ENCODE results near the gene DHX40.
"Not testable (repeated sequence)": the region's sequence is repeated elsewhere in the genome, so short reads cannot be mapped to it uniquely, and the experiment has no call there.

DHX40 gene

DNA sequence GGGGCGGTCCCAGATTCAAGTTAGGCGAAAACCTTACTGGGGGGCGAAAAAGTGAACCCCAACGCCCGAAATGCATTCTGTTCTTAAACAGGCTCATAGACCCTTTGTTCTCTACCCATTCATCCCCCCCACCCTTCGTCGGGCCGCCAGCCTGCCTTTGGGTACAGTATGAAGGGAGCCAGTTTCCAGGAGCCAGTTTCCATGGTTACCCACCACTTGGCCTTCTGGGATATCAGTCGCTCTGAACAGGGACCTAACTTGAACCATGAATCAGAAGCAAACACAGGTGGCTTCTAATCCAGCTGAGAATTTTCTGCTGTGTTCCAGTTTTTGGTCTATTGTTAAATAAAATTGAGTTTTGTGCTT lies 532 bp downstream of the DHX40 start:
- peak; percentile 81 for DNase-seq

DNA sequence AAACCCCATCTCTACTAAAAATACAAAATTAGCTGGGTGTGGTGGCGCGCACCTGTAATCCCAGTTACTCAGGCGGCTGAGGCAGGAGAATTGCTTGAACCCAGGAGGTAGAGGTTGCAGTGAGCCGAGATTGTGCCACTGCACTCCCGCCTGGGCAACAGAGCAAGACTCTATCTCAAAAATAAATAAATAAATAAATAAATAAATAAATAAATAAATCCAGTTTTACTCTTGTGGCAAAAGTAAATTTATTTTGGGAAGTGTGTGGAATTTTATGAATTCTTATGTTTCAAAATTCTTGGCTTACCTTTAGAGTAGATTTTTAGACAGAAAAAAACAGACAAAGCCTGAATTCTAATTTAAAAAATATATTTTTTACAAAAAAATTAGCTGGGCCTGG lies 3.7 kb downstream of the DHX40 start:
- DNase-seq: not testable (repeated sequence)

- DNase-seq: no peak
Observed at GRCh38 chr17:59572301-59572924, 7.0 kb downstream of the DHX40 start.

GRCh38 chr17:59584168-59584567 lies 18.8 kb downstream of the DHX40 start:
- DNase-seq: not testable (repeated sequence)

- no peak for DNase-seq
Observed at GRCh38 chr17:59600169-59600568, 34.8 kb downstream of the DHX40 start.

GRCh38 chr17:59601130-59601529 lies 35.7 kb downstream of the DHX40 start:
- no peak for DNase-seq

- no peak for DNase-seq
Observed at GRCh38 chr17:59607061-59607460, 41.7 kb downstream of the DHX40 start.

DNA sequence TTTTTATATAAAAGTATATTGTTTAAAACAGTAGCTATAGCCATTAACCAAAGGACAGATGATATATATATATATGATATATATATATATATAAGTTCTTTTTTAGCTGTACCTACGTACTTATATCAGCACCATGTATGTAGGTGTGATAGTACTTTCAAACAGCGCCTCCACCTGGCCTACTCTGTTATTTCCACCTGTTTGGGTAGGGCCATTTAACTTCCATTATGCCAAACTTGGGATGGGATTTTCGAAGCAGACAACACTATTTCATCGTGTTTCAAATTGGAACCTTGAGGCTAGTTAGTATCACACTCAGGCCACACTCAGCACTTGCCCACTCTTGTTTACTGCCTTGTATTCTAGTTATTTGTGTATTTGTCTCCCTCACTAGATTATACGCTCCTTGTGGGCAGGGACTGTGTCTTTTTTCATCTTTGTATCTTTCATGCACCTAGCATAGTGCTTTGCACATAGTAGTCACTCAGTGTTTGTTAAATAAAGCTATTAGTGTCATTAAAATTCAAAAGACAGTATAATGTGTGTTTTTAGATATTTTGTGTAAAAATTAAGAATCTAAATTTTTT lies 42.5 kb downstream of the DHX40 start:
- peak; percentile 36 for DNase-seq

DNA sequence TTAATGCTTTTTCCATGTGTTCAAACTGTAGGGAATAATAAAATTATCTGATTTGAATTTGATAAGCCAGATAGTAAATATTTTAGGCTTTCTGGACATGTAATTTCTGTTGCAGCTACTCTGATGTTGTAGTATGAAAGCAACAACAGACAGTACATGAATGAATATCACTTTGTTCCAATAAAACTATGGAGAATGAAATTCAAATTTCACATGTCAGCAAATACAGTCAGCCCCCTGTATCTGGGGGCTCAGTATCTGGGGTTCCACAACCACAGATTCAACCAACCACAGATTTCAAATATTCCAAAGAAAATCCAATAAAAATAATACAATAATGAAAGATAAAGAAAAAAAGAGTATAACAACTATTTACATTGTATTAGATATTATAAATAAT lies 46.1 kb downstream of the DHX40 start:
- DNase-seq: no peak

DNA sequence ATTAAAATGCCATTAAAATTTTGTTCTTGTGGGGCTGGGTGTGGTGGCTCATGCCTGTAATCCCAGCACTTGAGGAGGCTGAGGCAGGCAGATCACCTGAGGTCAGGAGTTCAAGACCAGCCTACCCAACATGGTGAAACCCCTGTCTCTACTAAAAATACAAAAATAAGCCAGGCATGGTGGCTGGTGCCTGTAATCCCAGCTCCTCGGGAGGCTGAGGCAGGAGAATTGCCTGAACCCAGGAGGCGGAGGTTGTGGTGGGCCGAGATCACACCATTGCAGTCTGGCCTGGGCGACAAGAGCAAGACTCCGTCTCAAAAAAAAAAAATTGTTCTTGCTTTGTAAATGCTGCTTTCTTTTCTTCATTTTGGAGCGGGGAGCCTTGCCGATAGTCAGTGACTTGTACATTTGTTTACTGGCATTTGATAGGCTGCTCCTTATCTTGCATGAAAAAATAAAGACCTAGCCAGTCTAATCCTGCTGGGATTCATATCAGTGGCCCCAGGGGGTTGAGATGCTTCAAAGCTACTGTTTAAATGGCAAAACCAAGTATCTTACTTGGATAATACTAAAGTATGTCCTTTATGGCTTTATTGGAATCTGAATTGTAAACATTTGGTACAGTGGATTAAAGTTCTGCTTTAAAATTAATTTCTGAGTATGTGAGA lies 51.0 kb downstream of the DHX40 start:
- no peak for DNase-seq

DNA sequence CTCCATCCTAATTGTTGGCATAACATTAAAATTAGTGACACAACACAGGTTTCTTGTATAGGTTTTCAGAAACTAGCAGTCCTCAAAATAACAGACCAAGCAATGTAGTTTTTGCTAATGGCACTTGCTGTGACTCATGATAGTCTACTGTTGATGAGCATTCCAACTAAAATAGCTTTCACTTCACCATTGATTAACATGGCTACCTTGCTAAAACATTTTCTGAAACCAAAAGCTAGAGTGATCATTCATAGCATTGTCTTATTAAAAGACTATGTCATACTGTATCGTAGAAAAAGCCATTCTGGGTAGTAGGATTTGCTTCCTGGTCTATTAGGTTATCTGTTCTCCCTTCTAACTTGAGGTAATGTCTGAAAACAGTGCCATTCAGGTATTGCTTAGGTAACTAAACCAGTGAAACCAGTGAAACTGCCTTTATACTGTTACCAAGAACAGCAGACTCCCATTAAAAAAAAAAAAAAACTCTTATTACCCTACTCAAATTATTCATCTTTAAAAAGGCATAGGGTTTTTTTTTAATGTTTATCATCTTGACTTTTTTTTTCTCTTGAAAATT lies 51.8 kb downstream of the DHX40 start:
- DNase-seq: no peak

GRCh38 chr17:59619035-59619297 lies 53.6 kb downstream of the DHX40 start:
- no peak for DNase-seq

DNA sequence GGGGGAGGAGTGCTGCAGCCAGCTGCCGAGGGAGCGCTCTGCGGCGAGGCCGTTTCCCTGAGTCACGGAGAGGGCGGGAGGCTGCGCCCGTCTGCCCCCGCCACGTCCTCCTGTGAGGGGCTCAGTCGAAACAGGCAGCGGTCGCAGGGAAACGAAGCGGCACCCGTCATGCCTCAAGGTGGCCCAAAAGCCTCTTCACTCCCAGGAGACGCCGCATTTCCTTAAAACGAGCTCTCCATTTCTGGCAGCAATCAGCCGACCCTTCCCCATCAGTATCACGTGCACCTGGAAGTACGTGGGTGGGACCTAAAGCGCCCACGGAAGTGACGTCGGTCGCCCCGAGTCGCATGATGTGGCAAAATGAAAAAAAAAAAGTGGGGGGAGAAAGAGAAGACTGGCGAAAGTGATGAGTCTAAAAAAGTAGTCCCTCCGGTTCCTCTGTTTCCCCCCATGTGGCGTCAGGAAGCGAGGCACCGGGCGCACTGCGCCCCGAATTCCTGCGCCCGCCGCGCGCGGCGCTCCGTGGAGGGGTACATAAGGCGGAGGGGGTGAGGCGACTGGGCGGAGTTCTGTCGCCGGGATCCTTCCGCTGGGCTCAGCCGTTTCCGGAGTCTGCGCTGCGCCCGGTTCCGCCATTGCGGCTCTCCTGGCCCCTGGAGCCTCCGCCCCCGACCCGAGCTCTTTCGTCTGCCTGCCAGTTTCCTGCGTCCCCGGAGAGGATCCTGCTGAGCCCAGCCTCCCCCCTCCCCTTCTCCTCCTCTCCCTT lies 54.1 kb downstream of the DHX40 start, which contains the start of gene CLTC:
Gene CLTC (plus strand): TSS at position 598 of the 766 bp plus-strand sequence. CDS start 237 bp downstream, outside the sequence.
- DNase-seq: peak; percentile 97

DNA sequence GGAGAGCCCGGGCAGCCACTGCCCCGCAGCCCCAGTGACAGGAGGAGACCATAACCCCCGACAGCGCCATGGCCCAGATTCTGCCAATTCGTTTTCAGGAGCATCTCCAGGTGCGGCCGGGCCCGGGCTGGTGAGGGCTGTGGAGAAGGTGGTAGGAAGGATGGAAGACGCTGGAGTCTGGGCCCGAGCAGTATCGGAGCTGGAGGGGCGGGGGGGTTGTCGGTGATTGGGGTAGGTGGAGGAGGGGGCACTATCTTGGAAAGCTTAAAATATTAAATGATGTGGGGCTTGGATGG lies 54.6 kb downstream of the DHX40 start:
- DNase-seq: no peak

- peak; percentile 83 for DNase-seq
Observed at GRCh38 chr17:59620518-59621259, 55.3 kb downstream of the DHX40 start.

DNA sequence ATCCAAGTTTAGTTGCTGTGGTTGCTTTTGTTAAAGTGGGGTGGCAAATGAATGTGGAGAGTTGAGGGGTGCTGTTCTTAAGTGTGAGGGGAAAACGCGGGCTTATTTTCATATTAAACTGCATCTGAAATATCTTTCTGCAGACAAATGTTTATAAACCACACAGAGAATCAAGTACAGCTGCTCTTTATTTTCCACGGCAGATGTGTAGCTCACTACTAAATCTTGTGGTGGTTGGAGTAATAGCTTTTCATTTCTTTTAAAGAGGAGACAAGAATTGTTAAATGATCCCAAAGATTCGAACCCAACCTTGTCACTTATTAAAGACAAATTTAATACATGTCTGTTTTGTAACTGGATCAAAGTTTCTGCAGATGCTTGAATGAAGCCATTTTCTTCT lies 56.4 kb downstream of the DHX40 start:
- no peak for DNase-seq

- no peak for DNase-seq
Observed at GRCh38 chr17:59623151-59623550, 57.7 kb downstream of the DHX40 start.

GRCh38 chr17:59626756-59627155 lies 61.3 kb downstream of the DHX40 start:
- DNase-seq: peak; percentile 45

- no peak for DNase-seq
Observed at GRCh38 chr17:59627274-59627673, 61.9 kb downstream of the DHX40 start.

GRCh38 chr17:59627770-59628171 lies 62.4 kb downstream of the DHX40 start:
- no peak for DNase-seq

- no peak for DNase-seq
Observed at GRCh38 chr17:59629174-59629573, 63.8 kb downstream of the DHX40 start.

DNA sequence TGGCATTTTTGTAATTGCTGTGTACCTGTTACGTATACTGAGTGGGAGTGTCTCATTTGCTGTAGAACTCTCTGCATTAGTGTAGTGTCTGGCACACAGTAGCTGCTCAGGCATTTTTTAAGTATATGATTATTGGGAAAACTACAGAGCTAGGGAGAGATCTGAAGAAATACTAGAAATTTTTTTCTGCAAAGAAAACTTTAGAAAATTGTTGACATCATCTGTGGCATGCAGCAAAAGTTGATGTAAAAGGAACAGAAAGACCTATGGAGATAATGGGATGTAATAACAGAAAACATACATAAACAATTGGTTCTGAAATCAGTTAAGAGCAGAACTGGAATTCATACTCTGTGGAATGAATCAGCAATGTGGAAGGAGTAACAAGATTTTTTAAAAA lies 65.9 kb downstream of the DHX40 start:
- no peak for DNase-seq

GRCh38 chr17:59632398-59632797 lies 67.0 kb downstream of the DHX40 start:
- DNase-seq: no peak
